GM12891 (cell line): ENCODE measurements around the gene ANKRD10.

Experiments used
- PAX5 ChIP-seq: IDR thresholded peaks from 2 replicates; pipeline ENCODE4 v1.6.1; 2011; ENCODE audit warnings: low read length, moderate library complexity, mild to moderate bottlenecking; ENCODE audit not compliant: insufficient read depth, severe bottlenecking
- POLR2A ChIP-seq: IDR thresholded peaks from 2 replicates; pipeline ENCODE4 v1.6.1; 2011; ENCODE audit warnings: low read depth, low read length, control low read depth
- POLR2AphosphoS5 ChIP-seq: IDR thresholded peaks from 2 replicates; pipeline ENCODE4 v1.6.1; 2011; ENCODE audit warnings: low read depth, low read length, control low read depth
- POU2F2 ChIP-seq: IDR thresholded peaks from 2 replicates; pipeline ENCODE4 v1.6.1; 2011; ENCODE audit warnings: low read depth, mild to moderate bottlenecking, control low read depth, low read length, moderate library complexity
- SPI1 ChIP-seq: IDR thresholded peaks from 2 replicates; pipeline ENCODE4 v1.6.1; 2011; ENCODE audit warnings: low read depth, low read length, control low read depth
- TAF1 ChIP-seq: IDR thresholded peaks from 2 replicates; pipeline ENCODE4 v1.6.1; 2011; ENCODE audit warnings: low read depth, low read length, control low read depth

- no peak for TF ChIP-seq POLR2AphosphoS5
- no peak for TF ChIP-seq POLR2A
- no peak for TF ChIP-seq TAF1
- no peak for TF ChIP-seq POU2F2
- TF ChIP-seq SPI1, result no peak
- TF ChIP-seq PAX5, result no peak
Observed at GRCh38 chr13:110882972-110883371, 31.9 kb downstream of the ANKRD10 start.
